ENCODE measurements around the gene FOXP1.

GRCh38 chr3:71400986-71401451 lies 182.5 kb downstream of the FOXP1 start:
- TF ChIP-seq, protein P1, sequence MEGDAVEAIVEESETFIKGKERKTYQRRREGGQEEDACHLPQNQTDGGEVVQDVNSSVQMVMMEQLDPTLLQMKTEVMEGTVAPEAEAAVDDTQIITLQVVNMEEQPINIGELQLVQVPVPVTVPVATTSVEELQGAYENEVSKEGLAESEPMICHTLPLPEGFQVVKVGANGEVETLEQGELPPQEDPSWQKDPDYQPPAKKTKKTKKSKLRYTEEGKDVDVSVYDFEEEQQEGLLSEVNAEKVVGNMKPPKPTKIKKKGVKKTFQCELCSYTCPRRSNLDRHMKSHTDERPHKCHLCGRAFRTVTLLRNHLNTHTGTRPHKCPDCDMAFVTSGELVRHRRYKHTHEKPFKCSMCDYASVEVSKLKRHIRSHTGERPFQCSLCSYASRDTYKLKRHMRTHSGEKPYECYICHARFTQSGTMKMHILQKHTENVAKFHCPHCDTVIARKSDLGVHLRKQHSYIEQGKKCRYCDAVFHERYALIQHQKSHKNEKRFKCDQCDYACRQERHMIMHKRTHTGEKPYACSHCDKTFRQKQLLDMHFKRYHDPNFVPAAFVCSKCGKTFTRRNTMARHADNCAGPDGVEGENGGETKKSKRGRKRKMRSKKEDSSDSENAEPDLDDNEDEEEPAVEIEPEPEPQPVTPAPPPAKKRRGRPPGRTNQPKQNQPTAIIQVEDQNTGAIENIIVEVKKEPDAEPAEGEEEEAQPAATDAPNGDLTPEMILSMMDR (IDR thresholded peaks at IDR 0.05; ENCODE audit: insufficient read depth, low read depth, low read length), result no peak
- TF ChIP-seq EZH2 (IDR thresholded peaks at IDR 0.05; ENCODE audit: insufficient read depth, low read length), result no peak

All from astrocyte (in vitro differentiated cells and primary cell).